DOHH2 (cell line): ENCODE measurements around the gene PLEKHH3.
"Not testable (repeated sequence)": the region's sequence is repeated elsewhere in the genome, so short reads cannot be mapped to it uniquely, and the experiment has no call there.

Source experiments
- H3F3A ChIP-seq: fragments of 200-600 bp; sonication (generic), shearing (Covaris generic); 2 replicates; pipeline ENCODE4 v1.6.0; 2016; ENCODE audit warnings: antibody characterized with exemption, mild to moderate bottlenecking; ENCODE audit not compliant: control insufficient read depth, insufficient read depth
- H3K27ac ChIP-seq: fragments of 200-600 bp; sonication (generic); 2 replicates; pipeline ENCODE4 v1.5.1; 2014; ENCODE audit warnings: low read depth, mild to moderate bottlenecking, low read length, moderate library complexity
- H3K27me3 ChIP-seq: fragments of 200-600 bp; sonication (generic); 2 replicates; pipeline ENCODE4 v1.6.1; 2014; ENCODE audit warnings: mild to moderate bottlenecking, low read length, mixed read lengths; ENCODE audit not compliant: control insufficient read depth
- H3K36me3 ChIP-seq: fragments of 200-600 bp; sonication (generic); 2 replicates; pipeline ENCODE4 v1.6.1; 2014; ENCODE audit warnings: mild to moderate bottlenecking, low read length, moderate library complexity, mixed read lengths; ENCODE audit not compliant: control insufficient read depth
- H3K4me1 ChIP-seq: fragments of 200-600 bp; sonication (generic); 2 replicates; pipeline ENCODE4 v1.6.1; 2014; ENCODE audit warnings: mild to moderate bottlenecking, low read length, mixed read lengths; ENCODE audit not compliant: control insufficient read depth
- H3K4me2 ChIP-seq: fragments of 200-600 bp; sonication (generic); 2 replicates; pipeline ENCODE4 v1.6.0; 2014; ENCODE audit warnings: mild to moderate bottlenecking, low read length, moderate library complexity
- H3K4me3 ChIP-seq: fragments of 200-600 bp; sonication (generic); 2 replicates; pipeline ENCODE4 v1.5.1; 2014; ENCODE audit warnings: mild to moderate bottlenecking, low read length, mixed read lengths
- H3K79me2 ChIP-seq: fragments of 200-600 bp; sonication (generic); 2 replicates; pipeline ENCODE4 v1.6.1; 2014; ENCODE audit warnings: mild to moderate bottlenecking, low read length, mixed read lengths; ENCODE audit not compliant: control insufficient read depth
- H3K9me2 ChIP-seq: fragments of 200-600 bp; sonication (generic); replicated peaks from 2 replicates; pipeline ENCODE4 v1.6.1; 2014; ENCODE audit warnings: mild to moderate bottlenecking, low read length, mixed read lengths; ENCODE audit not compliant: control insufficient read depth
- H3K9me3 ChIP-seq: fragments of 200-600 bp; sonication (generic); 2 replicates; pipeline ENCODE4 v1.6.1; 2014; ENCODE audit warnings: antibody characterized with exemption, low read length, mixed read lengths; ENCODE audit not compliant: control insufficient read depth, insufficient read depth
- H4K20me1 ChIP-seq: fragments of 200-600 bp; sonication (generic); 2 replicates; pipeline ENCODE4 v1.6.0; 2014; ENCODE audit warnings: low read depth, mild to moderate bottlenecking, antibody characterized with exemption, low read length, moderate library complexity; ENCODE audit not compliant: control insufficient read depth, insufficient read depth
- EZH2phosphoT487 ChIP-seq: fragments of 200-600 bp; sonication (generic); IDR thresholded peaks from 2 replicates; pipeline ENCODE4 v1.6.1; 2017; ENCODE audit warnings: borderline replicate concordance, mild to moderate bottlenecking, antibody characterized with exemption, low read length, moderate library complexity, mixed read lengths
- TF ChIP-seq, protein P1 (sequence below): fragments of 200-600 bp; sonication (generic); IDR thresholded peaks from one replicate; pipeline ENCODE4 v1.5.1; 2014; ENCODE audit warnings: antibody characterized with exemption, mild to moderate bottlenecking, low read depth, low read length; ENCODE audit not compliant: poor library complexity, severe bottlenecking

The PLEKHH3 gene

GRCh38 chr17:42669705-42669976 is 7.2 kb downstream of the PLEKHH3 start:
- Histone ChIP-seq H3F3A (0 out of 2 replicates have a peak, but pooled peaks cover 3% of the 10 kb centered on the region), H3K4me1 (peaks cover 25% of the 10 kb centered on the region), H3K9me3 (no peaks in the 10 kb centered on the region), H3K27ac (no peak overlapping the region), H4K20me1 (no peaks in the 10 kb centered on the region), H3K4me2 (peak overlapping the region; percentile 14; the same call in 1 of the 2 replicates), H3K9me2 (no peaks in the 10 kb centered on the region), H3K4me3 (no peak overlapping the region), H3K79me2 (no peaks in the 10 kb centered on the region), H3K27me3 (peaks cover 47% of the 10 kb centered on the region), H3K36me3 (no peaks in the 10 kb centered on the region)
- no peak; the same call in 1 of the 2 replicates for TF ChIP-seq EZH2phosphoT487
- TF ChIP-seq, protein P1, sequence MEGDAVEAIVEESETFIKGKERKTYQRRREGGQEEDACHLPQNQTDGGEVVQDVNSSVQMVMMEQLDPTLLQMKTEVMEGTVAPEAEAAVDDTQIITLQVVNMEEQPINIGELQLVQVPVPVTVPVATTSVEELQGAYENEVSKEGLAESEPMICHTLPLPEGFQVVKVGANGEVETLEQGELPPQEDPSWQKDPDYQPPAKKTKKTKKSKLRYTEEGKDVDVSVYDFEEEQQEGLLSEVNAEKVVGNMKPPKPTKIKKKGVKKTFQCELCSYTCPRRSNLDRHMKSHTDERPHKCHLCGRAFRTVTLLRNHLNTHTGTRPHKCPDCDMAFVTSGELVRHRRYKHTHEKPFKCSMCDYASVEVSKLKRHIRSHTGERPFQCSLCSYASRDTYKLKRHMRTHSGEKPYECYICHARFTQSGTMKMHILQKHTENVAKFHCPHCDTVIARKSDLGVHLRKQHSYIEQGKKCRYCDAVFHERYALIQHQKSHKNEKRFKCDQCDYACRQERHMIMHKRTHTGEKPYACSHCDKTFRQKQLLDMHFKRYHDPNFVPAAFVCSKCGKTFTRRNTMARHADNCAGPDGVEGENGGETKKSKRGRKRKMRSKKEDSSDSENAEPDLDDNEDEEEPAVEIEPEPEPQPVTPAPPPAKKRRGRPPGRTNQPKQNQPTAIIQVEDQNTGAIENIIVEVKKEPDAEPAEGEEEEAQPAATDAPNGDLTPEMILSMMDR: no peak

DNA sequence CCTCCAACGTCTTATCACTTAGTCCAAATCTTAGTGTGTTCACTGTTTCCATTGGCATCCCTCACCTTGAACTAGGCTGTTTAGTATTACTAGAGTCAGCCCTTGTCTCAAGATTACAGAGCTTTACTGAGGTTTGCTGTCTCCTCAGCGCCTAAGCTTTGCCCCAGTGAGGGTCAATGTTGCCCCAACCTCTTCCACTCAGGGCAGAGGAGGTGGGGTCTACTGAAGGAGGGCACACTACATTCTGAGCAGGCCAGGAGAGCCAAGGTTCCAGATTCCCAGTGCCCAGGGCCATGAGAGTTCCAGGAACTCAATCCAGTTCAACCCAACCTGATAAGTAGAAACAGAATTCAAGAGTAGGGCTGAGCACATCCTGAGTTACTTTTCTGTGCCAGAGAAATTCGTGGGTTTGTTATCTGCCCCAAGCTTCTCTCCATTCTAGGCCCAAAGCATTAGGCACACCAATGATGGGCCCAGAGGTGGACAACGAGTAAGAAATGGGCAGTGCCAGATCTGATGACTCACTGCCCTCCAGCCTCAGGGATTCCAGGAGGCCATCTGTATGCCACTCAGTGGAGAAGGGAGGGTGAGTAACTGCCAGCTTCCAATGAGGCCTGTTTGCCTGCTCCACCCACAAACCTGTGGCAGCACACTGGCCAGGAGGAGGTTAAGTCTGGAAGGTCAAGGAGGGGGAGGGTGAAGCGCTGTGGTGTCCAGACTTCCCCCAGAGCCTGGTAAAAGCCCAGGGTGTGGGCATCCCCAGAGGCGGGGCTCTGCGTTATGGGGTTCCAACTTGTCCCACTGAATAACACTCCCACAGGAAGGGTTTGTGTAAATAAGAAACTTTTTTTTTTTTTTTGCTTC is 9.5 kb downstream of the PLEKHH3 start:
- Histone ChIP-seq H3K36me3 (no peaks in the 10 kb centered on the region), H3K27me3 (peaks cover 29% of the 10 kb centered on the region), H3K4me3 (no peak overlapping the region), H3K27ac (no peak overlapping the region), H3K4me2 (no peak overlapping the region), H3K9me3 (no peaks in the 10 kb centered on the region), H3K4me1 (peaks cover 9% of the 10 kb centered on the region), H4K20me1 (no peaks in the 10 kb centered on the region), H3F3A (no peaks in the 10 kb centered on the region), H3K79me2 (no peaks in the 10 kb centered on the region), H3K9me2 (no peaks in the 10 kb centered on the region)
- TF ChIP-seq EZH2phosphoT487: no peak
- TF ChIP-seq, protein P1: no peak

GRCh38 chr17:42666126-42666525 is 10.7 kb downstream of the PLEKHH3 start:
- H3K27me3 ChIP-seq: peaks cover 18% of the 10 kb centered on the region
- H3K36me3 ChIP-seq, H3K9me2 ChIP-seq, H3K27ac ChIP-seq, H3K4me3 ChIP-seq, H3K4me2 ChIP-seq, H3K79me2 ChIP-seq, H3F3A ChIP-seq, H4K20me1 ChIP-seq, H3K9me3 ChIP-seq, H3K4me1 ChIP-seq: not testable (repeated sequence)

DNA sequence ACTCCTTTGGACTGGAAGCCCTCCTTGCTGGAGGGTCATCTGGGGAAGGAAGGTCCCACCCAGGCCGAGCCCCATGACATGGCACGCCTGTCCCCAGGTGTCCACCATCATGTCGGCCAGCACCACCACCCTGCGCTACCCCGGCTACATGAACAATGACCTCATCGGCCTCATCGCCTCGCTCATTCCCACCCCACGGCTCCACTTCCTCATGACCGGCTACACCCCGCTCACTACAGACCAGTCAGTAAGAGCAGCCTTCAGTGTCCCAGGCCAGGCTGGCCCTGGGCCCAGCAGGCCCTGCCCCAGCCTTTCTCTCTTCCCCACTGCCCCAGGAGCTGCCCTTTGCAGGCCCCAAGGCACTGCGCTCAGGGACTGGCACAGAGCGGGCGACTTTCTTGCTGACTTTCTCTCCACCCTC is 11.2 kb downstream of the PLEKHH3 start:
- no peak overlapping the region for H3K4me3 ChIP-seq
- H3F3A ChIP-seq: 0 out of 2 replicates have a peak, but pooled peaks cover 4% of the 10 kb centered on the region
- peaks cover 12% of the 10 kb centered on the region for H3K27me3 ChIP-seq
- H3K9me3 ChIP-seq: no peaks in the 10 kb centered on the region
- no peak overlapping the region for H3K27ac ChIP-seq
- no peaks in the 10 kb centered on the region for H3K36me3 ChIP-seq
- TF ChIP-seq, protein P1: no peak
- TF ChIP-seq EZH2phosphoT487: no peak
- no peaks in the 10 kb centered on the region for H3K9me2 ChIP-seq
- peaks cover 5% of the 10 kb centered on the region for H3K4me1 ChIP-seq
- no peaks in the 10 kb centered on the region for H3K79me2 ChIP-seq
- no peaks in the 10 kb centered on the region for H4K20me1 ChIP-seq
- H3K4me2 ChIP-seq: no peak overlapping the region
